GM23248 (cell line): Measurements from ENCODE around the gene MOSPD3.

Experiments used
- EZH2 ChIP-seq: fragments of 200-600 bp; sonication (generic); IDR thresholded peaks from 2 replicates; pipeline ENCODE4 v1.6.1; 2018; ENCODE audit warnings: antibody characterized with exemption, mild to moderate bottlenecking; ENCODE audit not compliant: insufficient read depth, poor library complexity, severe bottlenecking
- EZH2phosphoT487 ChIP-seq: fragments of 200-600 bp; sonication (generic); IDR thresholded peaks from 2 replicates; pipeline ENCODE4 v1.6.1; 2018; ENCODE audit warnings: antibody characterized with exemption, moderate library complexity, mild to moderate bottlenecking, low read depth; ENCODE audit not compliant: insufficient read depth

- TF ChIP-seq EZH2 = no peak
- TF ChIP-seq EZH2phosphoT487 = no peak
Measured at GRCh38 chr7:100583132-100584053, 28.9 kb upstream of the MOSPD3 start.
